IMR-90 (cell line): ENCODE results near the gene CCDC83. TPM values are rescaled to one million over a fixed set of nuclear protein-coding genes. Genes with fewer than 3 reads are reported as not detected.

ENCODE experiments used
- ATAC-seq: fragments of 200-7000 bp; cut with Tn5 transposase; 2 replicates; pipeline ENCODE4 v1.9.1; 2020; ENCODE audit warnings: low read depth, mild to moderate bottlenecking, moderate library complexity
- BruUV-seq: library from RNA; stranded (reverse); fragments of 400-500 nt; replicated peaks from 2 replicates; lab custom pipeline; 2021; lab: Mats Ljungman, UMichigan
- CTCF ChIA-PET: fragments of 300-600 bp; formaldehyde crosslinking; extraction: SDS; loops from one replicate; lab custom pipeline; 2021; ENCODE audit warnings: antibody characterized with exemption; lab: Yijun Ruan, JAX
- POLR2A ChIA-PET: fragments of 300-600 bp; sonication (Branson Sonifier 250); formaldehyde crosslinking; loops from one replicate; lab custom pipeline; 2022; ENCODE audit warnings: antibody characterized with exemption; ENCODE audit not compliant: unreplicated experiment; lab: Charles Lee
- DNase-seq: peaks from one replicate; pipeline ENCODE4 v3.0.0; 2013
- H2AFZ ChIP-seq: replicated peaks from 2 replicates; pipeline ENCODE3; 2013; ENCODE audit warnings: low read length, mild to moderate bottlenecking; ENCODE audit not compliant: poor library complexity
- H2AK5ac ChIP-seq: 2 replicates; pipeline ENCODE4 v1.6.1; 2013; ENCODE audit warnings: low read depth, low read length, inconsistent platforms
- H2AK9ac ChIP-seq: replicated peaks from 2 replicates; pipeline ENCODE3; 2013; ENCODE audit warnings: mild to moderate bottlenecking, low read depth, low read length, moderate library complexity; ENCODE audit not compliant: poor library complexity
- H2BK120ac ChIP-seq: 2 replicates; pipeline ENCODE4 v1.6.1; 2013; ENCODE audit warnings: low read depth, low read length, inconsistent platforms
- H2BK15ac ChIP-seq: 3 replicates; pipeline ENCODE4 v1.6.1; 2013; ENCODE audit warnings: low read depth, low read length, inconsistent platforms
- H2BK20ac ChIP-seq: 2 replicates; pipeline ENCODE4 v1.6.1; 2013; ENCODE audit warnings: low read depth, mild to moderate bottlenecking, inconsistent platforms, low read length, moderate library complexity
- H2BK5ac ChIP-seq: 2 replicates; pipeline ENCODE4 v1.6.1; 2013; ENCODE audit warnings: mild to moderate bottlenecking, low read depth, low read length, inconsistent platforms; ENCODE audit not compliant: poor library complexity, severe bottlenecking
- H3K14ac ChIP-seq: replicated peaks from 2 replicates; pipeline ENCODE4 v1.6.1; 2013; ENCODE audit warnings: low read depth, low read length, inconsistent platforms
- H3K18ac ChIP-seq: 2 replicates; pipeline ENCODE4 v1.6.1; 2013; ENCODE audit warnings: low read depth, low read length, control low read depth
- H3K23ac ChIP-seq: 2 replicates; pipeline ENCODE4 v1.6.1; 2013; ENCODE audit warnings: low read depth, low read length, inconsistent platforms
- H3K27ac ChIP-seq: 2 replicates; pipeline ENCODE4 v1.5.1; 2013; ENCODE audit warnings: mild to moderate bottlenecking, control low read depth, low read length; ENCODE audit not compliant: insufficient read depth
- H3K27me3 ChIP-seq: 2 replicates; pipeline ENCODE4 v1.6.1; 2013; ENCODE audit warnings: low read length; ENCODE audit not compliant: control insufficient read depth, insufficient read depth
- H3K36me3 ChIP-seq: 2 replicates; pipeline ENCODE4 v1.6.1; 2013; ENCODE audit warnings: low read length, mixed read lengths; ENCODE audit not compliant: control insufficient read depth, insufficient read depth
- H3K4ac ChIP-seq: 2 replicates; pipeline ENCODE4 v1.6.1; 2013; ENCODE audit warnings: low read depth, low read length, inconsistent platforms
- H3K4me1 ChIP-seq: 2 replicates; pipeline ENCODE4 v1.6.1; 2013; ENCODE audit warnings: low read length, mixed read lengths; ENCODE audit not compliant: control insufficient read depth, insufficient read depth
- H3K4me2 ChIP-seq: 2 replicates; pipeline ENCODE4 v1.6.1; 2013; ENCODE audit warnings: low read depth, mild to moderate bottlenecking, control low read depth, low read length, moderate library complexity
- H3K4me3 ChIP-seq: 2 replicates; pipeline ENCODE4 v1.5.1; 2013; ENCODE audit warnings: low read depth, mild to moderate bottlenecking, control low read depth, low read length, moderate library complexity; ENCODE audit not compliant: insufficient read depth
- H3K56ac ChIP-seq: 2 replicates; pipeline ENCODE4 v1.6.1; 2013; ENCODE audit warnings: low read length, inconsistent platforms; ENCODE audit not compliant: insufficient read depth; ENCODE audit errors: extremely low read depth
- H3K79me1 ChIP-seq, 2 experiments: 2 replicates each; pipeline ENCODE4 v1.6.1; 2013; ENCODE audit warnings: low read length in 2 of 2, inconsistent platforms in 1 of 2, low read depth in 1 of 2
- H3K9ac ChIP-seq: 2 replicates; pipeline ENCODE4 v1.6.1; 2013; ENCODE audit warnings: low read depth, low read length, control low read depth
- H3K9me1 ChIP-seq: 2 replicates; pipeline ENCODE4 v1.6.1; 2013; ENCODE audit warnings: low read length, inconsistent platforms; ENCODE audit not compliant: insufficient read depth
- H3K9me3 ChIP-seq: 2 replicates; pipeline ENCODE4 v1.6.1; 2013; ENCODE audit warnings: low read length; ENCODE audit not compliant: control insufficient read depth, insufficient read depth
- H4K20me1 ChIP-seq: 2 replicates; pipeline ENCODE4 v1.6.1; 2013; ENCODE audit warnings: low read length, inconsistent platforms; ENCODE audit not compliant: insufficient read depth
- H4K5ac ChIP-seq: 2 replicates; pipeline ENCODE4 v1.6.1; 2013; ENCODE audit warnings: mild to moderate bottlenecking, low read depth, low read length, control low read depth
- H4K8ac ChIP-seq, 2 experiments: 2 replicates each; pipeline ENCODE4 v1.6.1; 2013; ENCODE audit warnings: low read depth in 2 of 2, low read length in 2 of 2, control low read depth in 1 of 2, inconsistent platforms in 1 of 2
- H4K91ac ChIP-seq: 2 replicates; pipeline ENCODE4 v1.6.1; 2013; ENCODE audit warnings: low read depth, low read length, inconsistent platforms; ENCODE audit not compliant: insufficient read depth
- ELK1 ChIP-seq: fragments of 150-350 bp; IDR thresholded peaks from 2 replicates; pipeline ENCODE4 v1.6.1; 2016; ENCODE audit warnings: low read depth, mild to moderate bottlenecking, low read length, moderate library complexity, borderline replicate concordance
- MXI1 ChIP-seq: IDR thresholded peaks from 2 replicates; pipeline ENCODE4 v1.6.1; 2012; ENCODE audit warnings: low read depth, mild to moderate bottlenecking, low read length, moderate library complexity, borderline replicate concordance
- POLR2A ChIP-seq: IDR thresholded peaks from 2 replicates; pipeline ENCODE4 v1.6.1; 2012; ENCODE audit warnings: mild to moderate bottlenecking, low read depth, low read length
- SMC3 ChIP-seq: fragments of 150-350 bp; IDR thresholded peaks from 2 replicates; pipeline ENCODE4 v1.6.1; 2016; ENCODE audit warnings: low read depth, mild to moderate bottlenecking, antibody characterized with exemption, low read length, moderate library complexity
- USF2 ChIP-seq: fragments of 150-350 bp; IDR thresholded peaks from 2 replicates; pipeline ENCODE4 v1.6.1; 2017; ENCODE audit warnings: mild to moderate bottlenecking, antibody characterized with exemption, low read length, low read depth
- WGBS, 2 experiments: methylation state at CpG; one replicate each; pipeline versions ENCODE4 v1.1.5 to v1.1.7; 2013; ENCODE audit warnings: missing lambda C conversion rate in 2 of 2; ENCODE audit not compliant: insufficient read length in 1 of 2; ENCODE audit errors: extremely low coverage in 2 of 2; 5-methylcytosine and 5-hydroxymethylcytosine counted together
- dilution Hi-C: fragments of 300-500 bp; cut with HindIII; formaldehyde crosslinking; loops from one replicate; pipeline ENCODE4 v1.14.3; 2018; ENCODE audit warnings: low sequenced_read_pairs; ENCODE audit not compliant: unreplicated experiment
- in situ Hi-C: fragments of 300-500 bp; cut with MboI; formaldehyde crosslinking; loops from 3 replicates; pipeline ENCODE4 v1.14.3; 2019; ENCODE audit warnings: low sequenced_read_pairs, inconsistent platforms, mixed read lengths
- intact Hi-C: fragments of 100-400 bp; cut with micrococcal nuclease; formaldehyde crosslinking; loops from 2 replicates; pipeline ENCODE4 v1.10.0; 2022
- polyA plus RNA-seq, 3 experiments: library from polyadenylated mRNA; depleted of rRNA; stranded (reverse); fragments of >200 nt; gene quantifications; 2 replicates each; pipeline ENCODE4 v1.2.3, GENCODE V29; 2012; ENCODE audit warnings: low replicate concordance in 1 of 3
- total RNA-seq: library from RNA; depleted of rRNA; stranded (reverse); fragments of >200 nt; gene quantifications from 2 replicates; pipeline ENCODE4 v1.2.3, GENCODE V29; 2012

CCDC83 gene
- total and polyA plus RNA-seq, 2 of the 4 experiments (the other 2 are of a cell fraction): not detected

GRCh38 chr11:85918910-85919794, 64.0 kb downstream of the CCDC83 start:
- no peak overlapping the region for H2BK120ac ChIP-seq
- peaks cover 4% of the 10 kb centered on the region for H3K9me3 ChIP-seq
- H3K14ac ChIP-seq: no peak overlapping the region
- no peak overlapping the region for H3K56ac ChIP-seq
- no peak overlapping the region for H3K4me2 ChIP-seq
- no peak for DNase-seq
- no peaks in the 10 kb centered on the region; the same call in 1 of the 2 replicates for H3K4me1 ChIP-seq
- no peaks in the 10 kb centered on the region for H3K79me1 ChIP-seq
- TF ChIP-seq ELK1 (no peak), POLR2A (no peak), USF2 (no peak), SMC3 (no peak), MXI1 (no peak)
- H2AK5ac ChIP-seq: no peak overlapping the region
- no peak overlapping the region for H4K8ac ChIP-seq
- in situ Hi-C loops: no loop called here
- no peak overlapping the region for H3K23ac ChIP-seq
- intact Hi-C loops: no loop called here
- no peak overlapping the region for H3K4ac ChIP-seq
- H4K5ac ChIP-seq: no peak overlapping the region
- H3K9me1 ChIP-seq: no peaks in the 10 kb centered on the region
- H4K91ac ChIP-seq: no peak overlapping the region
- WGBS, 2 experiments: no CpG with 5 or more reads among the region's 4 CpGs
- H2AFZ ChIP-seq: no peak overlapping the region
- peaks cover 8% of the 10 kb centered on the region for H3K27me3 ChIP-seq
- no peak overlapping the region for H3K18ac ChIP-seq
- no TSS peak for BruUV-seq
- dilution Hi-C loops: no loop called here
- H3K36me3 ChIP-seq: no peaks in the 10 kb centered on the region
- no peak overlapping the region for H2AK9ac ChIP-seq
- no peak overlapping the region for H3K4me3 ChIP-seq
- H4K20me1 ChIP-seq: no peaks in the 10 kb centered on the region
- H2BK15ac ChIP-seq: no peak overlapping the region
- no peak overlapping the region for H3K27ac ChIP-seq
- H2BK20ac ChIP-seq: no peak overlapping the region
- H2BK5ac ChIP-seq: no peak overlapping the region
- no peak for ATAC-seq
- ChIA-PET POLR2A (no interaction called here), CTCF (no interaction called here)
- no peak overlapping the region for H3K9ac ChIP-seq
